Body of pancreas (tissue), 4 donors: ENCODE measurements around the gene ADK. TPM values are rescaled to one million over a fixed set of nuclear protein-coding genes. Genes with fewer than 3 reads are reported as not detected.
A peak's percentile ranks its signal among the peaks of the same experiment; 100 is the strongest.

Experiments
- ATAC-seq: fragments of 150-250 bp; one replicate; pipeline ENCODE4 v1.9.1; 2016
- DNase-seq, 4 donors: peaks; one replicate each; pipeline ENCODE4 v3.0.0-alpha.2; 2019
- H3K27ac ChIP-seq, 4 donors: fragments of 200-600 bp; sonication (generic); 1 replicate in 3 of 4; 2 replicates in 1 of 4; pipeline versions ENCODE4 v1.5.1 to v1.6.1; 2016 to 2019; ENCODE audit warnings: mild to moderate bottlenecking in 1 of 4, mixed read lengths in 1 of 4, moderate library complexity in 1 of 4
- H3K27me3 ChIP-seq, 2 donors: fragments of 200-600 bp; sonication (generic); one replicate each; pipeline ENCODE4 v1.6.0; 2016; ENCODE audit warnings: mild to moderate bottlenecking in 1 of 2
- H3K36me3 ChIP-seq, 2 donors: fragments of 200-600 bp; sonication (generic); replicated peaks in 1 of 2; 2 replicates each; pipeline ENCODE4 v1.5.1; 2016; ENCODE audit warnings: low read depth in 2 of 2; ENCODE audit not compliant: insufficient read depth in 1 of 2
- H3K4me1 ChIP-seq: fragments of 200-600 bp; sonication (generic); one replicate; pipeline ENCODE4 v1.6.0; 2016
- H3K4me3 ChIP-seq, 2 donors: fragments of 200-600 bp; sonication (generic); 1 replicate in 1 of 2; 2 replicates in 1 of 2; pipeline ENCODE4 v1.5.1; 2016 to 2019
- H3K9me3 ChIP-seq, 3 donors: fragments of 200-600 bp; sonication (generic); 1 replicate in 2 of 3; 2 replicates in 1 of 3; pipeline ENCODE4 v1.5.1; 2016
- POLR2A ChIP-seq, 3 donors: fragments of 450-650 bp; IDR thresholded peaks; one replicate each; pipeline ENCODE4 v1.6.1; 2016; ENCODE audit warnings: antibody characterized with exemption in 3 of 3, mild to moderate bottlenecking in 2 of 3
- WGBS, 2 donors: methylation state at CpG; one replicate each; pipeline ENCODE4 v1.1.5; 2017; 5-methylcytosine and 5-hydroxymethylcytosine counted together
- intact Hi-C: fragments of 100-400 bp; cut with DNase I; formaldehyde crosslinking; loops from one replicate; pipeline ENCODE4 v1.15.1; 2023
- total RNA-seq, 2 donors: library from RNA; depleted of rRNA; stranded (reverse); fragments of >200 nt; gene quantifications; one replicate each; pipeline ENCODE4 v1.1.0, GENCODE V29; 2016
- TF ChIP-seq, protein P1 (sequence below), 7 experiments: fragments of 450-650 bp in 4 of 7; fragments of 200-600 bp in 3 of 7; sonication (generic) in 3 of 7; IDR thresholded peaks; one replicate each; pipeline ENCODE4 v1.5.1; 2016 to 2019; ENCODE audit warnings: antibody characterized with exemption in 7 of 7

ADK gene
- total RNA-seq, 2 donors from 2014 or later = 12.9 to 18.7 TPM

DNA sequence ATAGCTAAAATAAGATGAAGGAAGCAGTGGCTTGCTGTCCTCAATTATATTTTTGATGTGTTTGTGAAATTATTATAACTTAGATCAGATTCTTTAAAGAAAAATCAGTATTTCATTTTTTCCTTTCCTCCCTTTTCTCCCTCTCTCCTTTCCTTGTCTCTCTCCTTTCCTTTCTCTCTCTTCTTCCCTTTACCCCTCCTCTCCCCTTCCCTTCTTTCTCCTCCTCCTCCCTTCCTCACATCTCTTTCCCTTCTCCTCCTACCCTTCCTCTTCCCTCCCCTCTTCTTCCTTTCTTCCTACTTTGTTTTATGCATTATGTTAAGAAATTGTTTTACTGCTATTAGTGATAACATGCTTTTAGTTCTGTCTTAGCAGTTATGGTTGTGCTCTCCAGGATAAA is 171.5 kb downstream of the ADK start:
- Histone ChIP-seq H3K9me3 (no peaks in the 10 kb centered on the region), H3K27ac (no peak overlapping the region), H3K36me3 (no peaks in the 10 kb centered on the region), H3K4me1 (no peaks in the 10 kb centered on the region), H3K4me3 (no peak overlapping the region), H3K27me3 (no peaks in the 10 kb centered on the region)
- TF ChIP-seq, protein P1, sequence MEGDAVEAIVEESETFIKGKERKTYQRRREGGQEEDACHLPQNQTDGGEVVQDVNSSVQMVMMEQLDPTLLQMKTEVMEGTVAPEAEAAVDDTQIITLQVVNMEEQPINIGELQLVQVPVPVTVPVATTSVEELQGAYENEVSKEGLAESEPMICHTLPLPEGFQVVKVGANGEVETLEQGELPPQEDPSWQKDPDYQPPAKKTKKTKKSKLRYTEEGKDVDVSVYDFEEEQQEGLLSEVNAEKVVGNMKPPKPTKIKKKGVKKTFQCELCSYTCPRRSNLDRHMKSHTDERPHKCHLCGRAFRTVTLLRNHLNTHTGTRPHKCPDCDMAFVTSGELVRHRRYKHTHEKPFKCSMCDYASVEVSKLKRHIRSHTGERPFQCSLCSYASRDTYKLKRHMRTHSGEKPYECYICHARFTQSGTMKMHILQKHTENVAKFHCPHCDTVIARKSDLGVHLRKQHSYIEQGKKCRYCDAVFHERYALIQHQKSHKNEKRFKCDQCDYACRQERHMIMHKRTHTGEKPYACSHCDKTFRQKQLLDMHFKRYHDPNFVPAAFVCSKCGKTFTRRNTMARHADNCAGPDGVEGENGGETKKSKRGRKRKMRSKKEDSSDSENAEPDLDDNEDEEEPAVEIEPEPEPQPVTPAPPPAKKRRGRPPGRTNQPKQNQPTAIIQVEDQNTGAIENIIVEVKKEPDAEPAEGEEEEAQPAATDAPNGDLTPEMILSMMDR (IDR thresholded peaks at IDR 0.05) = no peak
- TF ChIP-seq POLR2A (IDR thresholded peaks at IDR 0.05) = no peak
- ATAC-seq (no peak), DNase-seq (no peak)
- intact Hi-C loops = no loop called here

DNA sequence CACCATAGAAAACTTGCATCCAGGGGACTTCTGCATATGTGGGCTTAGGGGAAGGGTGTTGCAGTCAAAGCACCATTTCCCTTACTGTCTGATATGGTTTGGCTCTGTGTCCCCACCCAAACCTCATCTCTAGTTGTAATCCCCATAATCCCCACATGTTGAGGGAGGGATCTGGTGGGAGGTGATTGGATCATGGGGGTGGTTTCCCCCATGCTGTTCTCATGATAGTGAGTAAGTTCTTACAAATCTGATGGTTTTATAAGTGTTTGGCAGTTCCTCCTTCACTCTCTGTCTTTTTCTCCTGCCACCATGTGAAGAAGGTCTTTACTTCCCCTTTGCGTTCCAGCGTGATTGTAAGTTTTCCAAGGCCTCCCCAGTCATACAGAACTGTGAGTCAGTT is 177.4 kb downstream of the ADK start:
- Histone ChIP-seq H3K4me3 (no peak overlapping the region), H3K27me3 (no peaks in the 10 kb centered on the region), H3K4me1 (no peaks in the 10 kb centered on the region), H3K36me3 (no peaks in the 10 kb centered on the region), H3K27ac (no peak overlapping the region), H3K9me3 (no peaks in the 10 kb centered on the region)
- TF ChIP-seq POLR2A (IDR thresholded peaks at IDR 0.05) = no peak
- TF ChIP-seq, protein P1 (IDR thresholded peaks at IDR 0.05) = no peak
- WGBS, 2 donors = 76 to 100% methylated on average over 2 of the region's 2 CpGs
- DNase-seq (peak in 1 of 4 donors; percentile 8), ATAC-seq (no peak)
- intact Hi-C loops = no loop called here

DNA sequence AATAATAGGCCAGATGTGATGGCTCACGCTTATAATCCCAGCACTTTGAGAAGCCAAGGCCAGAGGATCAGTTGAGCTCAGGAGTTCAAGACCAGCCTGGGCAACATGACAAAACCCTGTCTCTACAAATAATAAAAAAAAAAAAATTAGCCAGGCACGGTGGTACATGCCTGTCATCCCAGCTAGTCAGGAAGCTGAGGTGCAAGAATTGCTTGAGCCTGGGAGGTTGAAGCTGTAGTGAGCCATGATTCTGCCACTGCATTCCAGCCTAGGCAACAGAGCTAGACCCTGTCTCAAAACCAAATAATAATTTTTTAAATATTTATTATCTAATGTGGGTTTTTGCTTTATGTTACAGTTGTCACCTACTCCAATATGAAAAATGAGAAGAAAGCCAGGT is 178.9 kb downstream of the ADK start:
- no peak for DNase-seq
- Histone ChIP-seq H3K27me3 (no peaks in the 10 kb centered on the region), H3K27ac (no peak overlapping the region), H3K9me3 (no peaks in the 10 kb centered on the region), H3K4me1 (no peaks in the 10 kb centered on the region), H3K4me3 (no peak overlapping the region), H3K36me3 (no peaks in the 10 kb centered on the region)
- TF ChIP-seq, protein P1 (IDR thresholded peaks at IDR 0.05) = no peak
- TF ChIP-seq POLR2A (IDR thresholded peaks at IDR 0.05) = no peak
- no peak for ATAC-seq
- intact Hi-C loops = no loop called here
- 73 to 77% methylated on average over 2 of the region's 2 CpGs for WGBS, 2 donors

GRCh38 chr10:74330646-74331045 is 179.6 kb downstream of the ADK start:
- intact Hi-C loops = no loop called here
- H3K36me3 ChIP-seq = no peaks in the 10 kb centered on the region
- no peaks in the 10 kb centered on the region for H3K27me3 ChIP-seq
- WGBS, 2 donors = 96 to 97% methylated on average over 3 of the region's 3 CpGs
- TF ChIP-seq, protein P1 (IDR thresholded peaks at IDR 0.05) = no peak
- no peak for TF ChIP-seq POLR2A (IDR thresholded peaks at IDR 0.05)
- DNase-seq (no peak), ATAC-seq (no peak)
- no peaks in the 10 kb centered on the region for H3K9me3 ChIP-seq
- H3K4me1 ChIP-seq = peaks cover 3% of the 10 kb centered on the region
- no peak overlapping the region for H3K4me3 ChIP-seq
- no peak overlapping the region for H3K27ac ChIP-seq

DNA sequence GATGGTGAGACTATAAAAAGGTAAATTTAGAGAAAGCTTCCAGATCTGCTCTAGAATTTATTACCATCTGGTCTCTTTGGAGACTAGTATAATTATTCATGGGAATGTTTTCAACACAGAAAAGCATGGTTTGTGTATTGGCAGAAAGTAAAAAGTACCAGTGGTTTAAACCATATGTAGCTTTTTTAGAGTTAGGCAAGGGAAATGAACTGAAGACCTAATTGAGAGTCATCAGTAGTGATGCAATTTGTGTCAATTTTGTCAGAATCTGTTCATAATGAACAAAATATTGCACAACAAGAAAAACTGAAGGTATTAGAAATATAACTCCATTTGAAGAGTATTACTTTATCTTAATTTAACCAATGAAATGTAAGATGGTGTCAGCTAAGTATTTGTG is 181.4 kb downstream of the ADK start:
- TF ChIP-seq, protein P1 (IDR thresholded peaks at IDR 0.05) = no peak
- no peak for TF ChIP-seq POLR2A (IDR thresholded peaks at IDR 0.05)
- Histone ChIP-seq H3K4me3 (no peak overlapping the region), H3K36me3 (no peaks in the 10 kb centered on the region), H3K9me3 (no peaks in the 10 kb centered on the region), H3K4me1 (peaks cover 5% of the 10 kb centered on the region), H3K27ac (no peak overlapping the region), H3K27me3 (no peaks in the 10 kb centered on the region)
- intact Hi-C loops = no loop called here
- no peak for DNase-seq
- no peak for ATAC-seq
